GM23338 (cell line): Measurements from ENCODE around the gene HBA1.

Experiments used
- CREB1 ChIP-seq: fragments of 250-450 bp; sonication (Bioruptor Pico); IDR thresholded peaks from 2 replicates; pipeline ENCODE4 v1.5.0; 2020; ENCODE audit warnings: low read depth, mild to moderate bottlenecking, moderate library complexity
- EZH2 ChIP-seq: fragments of 200-600 bp; sonication (generic); IDR thresholded peaks from one replicate; pipeline ENCODE4 v1.8.0; 2017; ENCODE audit warnings: antibody characterized with exemption, mild to moderate bottlenecking, low read depth; ENCODE audit not compliant: unreplicated experiment
- EZH2phosphoT487 ChIP-seq: fragments of 200-600 bp; sonication (generic); IDR thresholded peaks from one replicate; pipeline ENCODE4 v1.8.1; 2018; ENCODE audit warnings: antibody characterized with exemption; ENCODE audit not compliant: unreplicated experiment
- NANOG ChIP-seq: IDR thresholded peaks from 2 replicates; pipeline ENCODE4 v1.6.1; 2016; ENCODE audit warnings: antibody characterized with exemption, borderline replicate concordance
- POLR2AphosphoS5 ChIP-seq: IDR thresholded peaks from 2 replicates; pipeline ENCODE4 v1.6.1; 2016; ENCODE audit warnings: antibody characterized with exemption, low read depth
- ZNF331 ChIP-seq: fragments of 250-450 bp; sonication (Bioruptor Pico); IDR thresholded peaks from 2 replicates; pipeline ENCODE4 v1.5.0; 2020; ENCODE audit warnings: low read depth, mild to moderate bottlenecking, moderate library complexity
- TF ChIP-seq, protein P1 (sequence below), 2 experiments: fragments of 200-600 bp in 1 of 2; sonication (generic) in 1 of 2; conservative IDR thresholded peaks; 2 replicates each; pipeline versions ENCODE4 v1.5.1 to v1.6.1; 2016 to 2017; ENCODE audit warnings: antibody characterized with exemption in 2 of 2, low read depth in 2 of 2, mild to moderate bottlenecking in 2 of 2, moderate library complexity in 1 of 2
- TF ChIP-seq, protein P2 (sequence below): IDR thresholded peaks from one replicate; pipeline ENCODE4 v1.6.1; 2018; ENCODE audit warnings: antibody characterized with exemption; ENCODE audit not compliant: unreplicated experiment
- TF ChIP-seq, protein P3 (sequence below): IDR thresholded peaks from 2 replicates; pipeline ENCODE4 v1.6.1; 2016; ENCODE audit warnings: antibody characterized with exemption

DNA sequence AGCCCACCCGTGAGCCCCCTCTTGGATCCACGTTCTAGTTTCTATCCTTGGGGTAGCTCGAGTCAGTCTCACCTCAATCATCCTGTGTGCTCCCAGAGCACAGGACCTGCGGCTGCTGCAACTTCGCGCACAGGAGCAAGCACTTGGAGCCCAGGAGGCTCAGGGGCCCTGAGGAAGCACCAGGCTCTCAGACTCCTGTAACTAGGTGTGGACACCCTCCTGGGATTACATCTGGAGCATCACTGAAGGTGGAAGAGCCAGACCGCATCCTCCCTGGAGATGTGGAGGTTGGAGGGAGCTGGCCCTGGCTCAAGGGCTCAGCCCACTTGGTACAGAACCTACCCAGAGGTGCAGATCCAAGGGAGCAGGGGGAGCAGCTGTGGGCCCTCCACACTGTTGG, 6.5 kb downstream of the HBA1 start:
- TF ChIP-seq NANOG (no peak), EZH2phosphoT487 (no peak), EZH2 (no peak), POLR2AphosphoS5 (no peak), CREB1 (no peak), ZNF331 (CRISPR knock-in tag) (no peak)
- TF ChIP-seq, protein P1, sequence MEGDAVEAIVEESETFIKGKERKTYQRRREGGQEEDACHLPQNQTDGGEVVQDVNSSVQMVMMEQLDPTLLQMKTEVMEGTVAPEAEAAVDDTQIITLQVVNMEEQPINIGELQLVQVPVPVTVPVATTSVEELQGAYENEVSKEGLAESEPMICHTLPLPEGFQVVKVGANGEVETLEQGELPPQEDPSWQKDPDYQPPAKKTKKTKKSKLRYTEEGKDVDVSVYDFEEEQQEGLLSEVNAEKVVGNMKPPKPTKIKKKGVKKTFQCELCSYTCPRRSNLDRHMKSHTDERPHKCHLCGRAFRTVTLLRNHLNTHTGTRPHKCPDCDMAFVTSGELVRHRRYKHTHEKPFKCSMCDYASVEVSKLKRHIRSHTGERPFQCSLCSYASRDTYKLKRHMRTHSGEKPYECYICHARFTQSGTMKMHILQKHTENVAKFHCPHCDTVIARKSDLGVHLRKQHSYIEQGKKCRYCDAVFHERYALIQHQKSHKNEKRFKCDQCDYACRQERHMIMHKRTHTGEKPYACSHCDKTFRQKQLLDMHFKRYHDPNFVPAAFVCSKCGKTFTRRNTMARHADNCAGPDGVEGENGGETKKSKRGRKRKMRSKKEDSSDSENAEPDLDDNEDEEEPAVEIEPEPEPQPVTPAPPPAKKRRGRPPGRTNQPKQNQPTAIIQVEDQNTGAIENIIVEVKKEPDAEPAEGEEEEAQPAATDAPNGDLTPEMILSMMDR (conservative IDR thresholded peaks at IDR 0.05; ENCODE audit: low read depth in 2 of 2), result no peak
- TF ChIP-seq, protein P2, sequence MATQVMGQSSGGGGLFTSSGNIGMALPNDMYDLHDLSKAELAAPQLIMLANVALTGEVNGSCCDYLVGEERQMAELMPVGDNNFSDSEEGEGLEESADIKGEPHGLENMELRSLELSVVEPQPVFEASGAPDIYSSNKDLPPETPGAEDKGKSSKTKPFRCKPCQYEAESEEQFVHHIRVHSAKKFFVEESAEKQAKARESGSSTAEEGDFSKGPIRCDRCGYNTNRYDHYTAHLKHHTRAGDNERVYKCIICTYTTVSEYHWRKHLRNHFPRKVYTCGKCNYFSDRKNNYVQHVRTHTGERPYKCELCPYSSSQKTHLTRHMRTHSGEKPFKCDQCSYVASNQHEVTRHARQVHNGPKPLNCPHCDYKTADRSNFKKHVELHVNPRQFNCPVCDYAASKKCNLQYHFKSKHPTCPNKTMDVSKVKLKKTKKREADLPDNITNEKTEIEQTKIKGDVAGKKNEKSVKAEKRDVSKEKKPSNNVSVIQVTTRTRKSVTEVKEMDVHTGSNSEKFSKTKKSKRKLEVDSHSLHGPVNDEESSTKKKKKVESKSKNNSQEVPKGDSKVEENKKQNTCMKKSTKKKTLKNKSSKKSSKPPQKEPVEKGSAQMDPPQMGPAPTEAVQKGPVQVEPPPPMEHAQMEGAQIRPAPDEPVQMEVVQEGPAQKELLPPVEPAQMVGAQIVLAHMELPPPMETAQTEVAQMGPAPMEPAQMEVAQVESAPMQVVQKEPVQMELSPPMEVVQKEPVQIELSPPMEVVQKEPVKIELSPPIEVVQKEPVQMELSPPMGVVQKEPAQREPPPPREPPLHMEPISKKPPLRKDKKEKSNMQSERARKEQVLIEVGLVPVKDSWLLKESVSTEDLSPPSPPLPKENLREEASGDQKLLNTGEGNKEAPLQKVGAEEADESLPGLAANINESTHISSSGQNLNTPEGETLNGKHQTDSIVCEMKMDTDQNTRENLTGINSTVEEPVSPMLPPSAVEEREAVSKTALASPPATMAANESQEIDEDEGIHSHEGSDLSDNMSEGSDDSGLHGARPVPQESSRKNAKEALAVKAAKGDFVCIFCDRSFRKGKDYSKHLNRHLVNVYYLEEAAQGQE, result no peak
- TF ChIP-seq, protein P3, sequence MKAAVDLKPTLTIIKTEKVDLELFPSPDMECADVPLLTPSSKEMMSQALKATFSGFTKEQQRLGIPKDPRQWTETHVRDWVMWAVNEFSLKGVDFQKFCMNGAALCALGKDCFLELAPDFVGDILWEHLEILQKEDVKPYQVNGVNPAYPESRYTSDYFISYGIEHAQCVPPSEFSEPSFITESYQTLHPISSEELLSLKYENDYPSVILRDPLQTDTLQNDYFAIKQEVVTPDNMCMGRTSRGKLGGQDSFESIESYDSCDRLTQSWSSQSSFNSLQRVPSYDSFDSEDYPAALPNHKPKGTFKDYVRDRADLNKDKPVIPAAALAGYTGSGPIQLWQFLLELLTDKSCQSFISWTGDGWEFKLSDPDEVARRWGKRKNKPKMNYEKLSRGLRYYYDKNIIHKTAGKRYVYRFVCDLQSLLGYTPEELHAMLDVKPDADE, result no peak
